22Rv1 (cell line): Measurements from ENCODE around the gene RANBP3L.

Experiments used
- CTCF ChIP-seq: fragments of 450-650 bp; IDR thresholded peaks from 2 replicates; pipeline ENCODE4 v1.5.1; 2017; ENCODE audit warnings: mild to moderate bottlenecking
- ZFX ChIP-seq: fragments of 450-650 bp; IDR thresholded peaks from 2 replicates; pipeline ENCODE4 v1.6.1; 2017; ENCODE audit warnings: antibody characterized with exemption, borderline replicate concordance

GRCh38 chr5:36346896-36347690, 45.4 kb upstream of the RANBP3L start:
- no peak for TF ChIP-seq CTCF
- TF ChIP-seq ZFX = no peak
